DMS153 treated with DMSO at 0.1 percent for 48 hours (cell line): Measurements from ENCODE around the gene GLS2.
"Not testable (repeated sequence)": the region's sequence is repeated elsewhere in the genome, so short reads cannot be mapped to it uniquely, and the experiment has no call there.

ENCODE experiments used
- DNase-seq: peaks from one replicate; lab custom pipeline; 2025; ENCODE audit not compliant: unreplicated experiment; lab: John Stamatoyannopoulos, UW

The GLS2 gene

GRCh38 chr12:56488041-56488955 is at the start of gene GLS2:
Gene GLS2 (minus strand): TSS chr12:56488161. CDS start chr12:56488118, 43 bp downstream.
- DNase-seq, result peak; percentile 93

- no peak for DNase-seq
Measured at GRCh38 chr12:56537546-56537945, 49.6 kb upstream of the GLS2 start.

- DNase-seq, result no peak
Measured at GRCh38 chr12:56530390-56531055, 42.6 kb upstream of the GLS2 start.

GRCh38 chr12:56529656-56530055 is 41.7 kb upstream of the GLS2 start:
- DNase-seq, result no peak

GRCh38 chr12:56528846-56529245 is 40.9 kb upstream of the GLS2 start:
- no peak for DNase-seq

GRCh38 chr12:56522411-56523193 is 34.6 kb upstream of the GLS2 start:
- DNase-seq, result no peak

- DNase-seq, result no peak
Measured at GRCh38 chr12:56521590-56522371, 33.8 kb upstream of the GLS2 start, which contains the start of gene RBMS2. Gene RBMS2 (plus strand): TSS chr12:56521820. CDS start chr12:56522024, 204 bp downstream.

GRCh38 chr12:56521209-56521589 is 33.2 kb upstream of the GLS2 start:
- no peak for DNase-seq

GRCh38 chr12:56520506-56520905 is 32.5 kb upstream of the GLS2 start:
- DNase-seq, result no peak

- DNase-seq, result no peak
Measured at GRCh38 chr12:56520048-56520447, 32.1 kb upstream of the GLS2 start.

- DNase-seq, result no peak
Measured at GRCh38 chr12:56518570-56518969, 30.6 kb upstream of the GLS2 start.

GRCh38 chr12:56517854-56518253 is 29.9 kb upstream of the GLS2 start:
- DNase-seq, result no peak

GRCh38 chr12:56514014-56514318 is 26.0 kb upstream of the GLS2 start:
- DNase-seq, result not testable (repeated sequence)

- no peak for DNase-seq
Measured at GRCh38 chr12:56510786-56511185, 22.8 kb upstream of the GLS2 start.

GRCh38 chr12:56499879-56500278 is 11.9 kb upstream of the GLS2 start:
- not testable (repeated sequence) for DNase-seq

GRCh38 chr12:56499452-56499851 is 11.5 kb upstream of the GLS2 start:
- DNase-seq, result not testable (repeated sequence)

GRCh38 chr12:56498126-56498902 is 10.4 kb upstream of the GLS2 start:
- DNase-seq, result not testable (repeated sequence)

- DNase-seq, result not testable (repeated sequence)
Measured at GRCh38 chr12:56496704-56497103, 8.7 kb upstream of the GLS2 start.

GRCh38 chr12:56494481-56494880 is 6.5 kb upstream of the GLS2 start:
- not testable (repeated sequence) for DNase-seq

- DNase-seq, result not testable (repeated sequence)
Measured at GRCh38 chr12:56494106-56494415, 6.1 kb upstream of the GLS2 start.
